ENCODE data around the gene RPP21. TPM values are rescaled to one million over a fixed set of nuclear protein-coding genes. Genes with fewer than 3 reads are reported as not detected.

Gene RPP21
- total RNA-seq, 1 donor from 2014 or later: 38.0 TPM

GRCh38 chr6:30349421-30350177 is 4.6 kb downstream of the RPP21 start:
- H3K4me1 ChIP-seq: peaks cover 4% of the 10 kb centered on the region
- TF ChIP-seq EZH2phosphoT487 (IDR thresholded peaks at IDR 0.05): no peak
- H3K4me3 Mint-ChIP-seq: no peak overlapping the region
- no peak overlapping the region for H3K27ac ChIP-seq
- no peaks in the 10 kb centered on the region for H3F3A ChIP-seq (ENCODE audit: low read depth)
- H3K36me3 Mint-ChIP-seq: peaks cover 4% of the 10 kb centered on the region
- H3K4me1 Mint-ChIP-seq: peaks cover 10% of the 10 kb centered on the region
- no peaks in the 10 kb centered on the region for H3K9me3 Mint-ChIP-seq
- H3K9ac ChIP-seq: no peak overlapping the region
- H4K20me1 ChIP-seq (ENCODE audit: low read depth): no peaks in the 10 kb centered on the region
- peaks cover 6% of the 10 kb centered on the region for H3K79me2 ChIP-seq (ENCODE audit: low read depth)
- no peak for DNase-seq (ENCODE audit: low spot score)
- no peaks in the 10 kb centered on the region for H3K27me3 ChIP-seq
- no peak overlapping the region for H3K27ac Mint-ChIP-seq
- no peak overlapping the region for H2AFZ ChIP-seq (replicated peaks)
- no peaks in the 10 kb centered on the region for H3K9me3 ChIP-seq (ENCODE audit: low read depth)
- H3K4me3 ChIP-seq: no peak overlapping the region
- H3K4me2 ChIP-seq: no peak overlapping the region
- H3K36me3 ChIP-seq: no peaks in the 10 kb centered on the region
- H3K27me3 Mint-ChIP-seq (ENCODE audit: insufficient read depth, low read depth): no peaks in the 10 kb centered on the region

- Mint-ChIP-seq H3K36me3 (peaks cover 4% of the 10 kb centered on the region), H3K4me1 (peaks cover 8% of the 10 kb centered on the region), H3K27me3 (ENCODE audit: insufficient read depth, low read depth) (no peaks in the 10 kb centered on the region), H3K27ac (no peak overlapping the region), H3K9me3 (no peaks in the 10 kb centered on the region), H3K4me3 (no peak overlapping the region)
- peaks cover 4% of the 10 kb centered on the region for H3K4me1 ChIP-seq
- no peak overlapping the region for H3K4me2 ChIP-seq
- TF ChIP-seq EZH2 (IDR thresholded peaks at IDR 0.05) (no peak), CTCF (IDR thresholded peaks at IDR 0.05) (no peak), EZH2phosphoT487 (IDR thresholded peaks at IDR 0.05) (no peak)
- no peaks in the 10 kb centered on the region for H3K27me3 ChIP-seq
- no peak overlapping the region for H3K9ac ChIP-seq
- H3K36me3 ChIP-seq: no peaks in the 10 kb centered on the region
- no peak for DNase-seq (ENCODE audit: low spot score)
- no peak overlapping the region for H2AFZ ChIP-seq (replicated peaks)
- H3K9me3 ChIP-seq (ENCODE audit: low read depth): no peaks in the 10 kb centered on the region
- H4K20me1 ChIP-seq (ENCODE audit: low read depth): no peaks in the 10 kb centered on the region
- H3K79me2 ChIP-seq (ENCODE audit: low read depth): peaks cover 5% of the 10 kb centered on the region
- no peak overlapping the region for H3K27ac ChIP-seq
- no peaks in the 10 kb centered on the region for H3F3A ChIP-seq (ENCODE audit: low read depth)
- H3K4me3 ChIP-seq: no peak overlapping the region
Measured at GRCh38 chr6:30350524-30350923, 5.6 kb downstream of the RPP21 start.

- no peak for TF ChIP-seq EZH2phosphoT487 (IDR thresholded peaks at IDR 0.05)
- TF ChIP-seq CTCF (IDR thresholded peaks at IDR 0.05): no peak
- no peak for TF ChIP-seq EZH2 (IDR thresholded peaks at IDR 0.05)
- H3K4me1 Mint-ChIP-seq: peaks cover under 1% of the 10 kb centered on the region
- no peak overlapping the region for H3K4me2 ChIP-seq
- H3K79me2 ChIP-seq (ENCODE audit: low read depth): no peaks in the 10 kb centered on the region
- no peak overlapping the region for H3K4me3 ChIP-seq
- peaks cover 5% of the 10 kb centered on the region for H3K27me3 Mint-ChIP-seq (ENCODE audit: insufficient read depth, low read depth)
- H3K9ac ChIP-seq: no peak overlapping the region
- no peak overlapping the region for H3K27ac Mint-ChIP-seq
- H3K36me3 Mint-ChIP-seq: no peaks in the 10 kb centered on the region
- no peak overlapping the region for H3K27ac ChIP-seq
- H3K27me3 ChIP-seq: no peaks in the 10 kb centered on the region
- H3K9me3 Mint-ChIP-seq: no peaks in the 10 kb centered on the region
- H3K36me3 ChIP-seq: no peaks in the 10 kb centered on the region
- H4K20me1 ChIP-seq (ENCODE audit: low read depth): no peaks in the 10 kb centered on the region
- no peaks in the 10 kb centered on the region for H3K4me1 ChIP-seq
- no peaks in the 10 kb centered on the region for H3K9me3 ChIP-seq (ENCODE audit: low read depth)
- no peak overlapping the region for H3K4me3 Mint-ChIP-seq
- no peak for DNase-seq (ENCODE audit: low spot score)
- H2AFZ ChIP-seq (replicated peaks): no peak overlapping the region
- no peaks in the 10 kb centered on the region for H3F3A ChIP-seq (ENCODE audit: low read depth)
Measured at GRCh38 chr6:30352550-30352949, 7.6 kb downstream of the RPP21 start.

- H3K4me1 Mint-ChIP-seq: peaks cover 3% of the 10 kb centered on the region
- no peak for TF ChIP-seq CTCF (IDR thresholded peaks at IDR 0.05)
- no peak for TF ChIP-seq EZH2 (IDR thresholded peaks at IDR 0.05)
- no peak for TF ChIP-seq EZH2phosphoT487 (IDR thresholded peaks at IDR 0.05)
- peaks cover 22% of the 10 kb centered on the region for H3K27me3 Mint-ChIP-seq (ENCODE audit: insufficient read depth, low read depth)
- H3K27ac Mint-ChIP-seq: no peak overlapping the region
- no peaks in the 10 kb centered on the region for H3K9me3 Mint-ChIP-seq
- no peak overlapping the region for H3K4me3 ChIP-seq
- no peak overlapping the region for H3K4me2 ChIP-seq
- no peaks in the 10 kb centered on the region for H3K79me2 ChIP-seq (ENCODE audit: low read depth)
- no peaks in the 10 kb centered on the region for H4K20me1 ChIP-seq (ENCODE audit: low read depth)
- peak overlapping the region; percentile 44 for H2AFZ ChIP-seq (replicated peaks)
- no peak overlapping the region for H3K27ac ChIP-seq
- peak overlapping the region; percentile 46 for H3K9ac ChIP-seq
- no peak overlapping the region for H3K4me3 Mint-ChIP-seq
- H3F3A ChIP-seq (ENCODE audit: low read depth): no peaks in the 10 kb centered on the region
- no peaks in the 10 kb centered on the region for H3K4me1 ChIP-seq
- H3K27me3 ChIP-seq: peaks cover 26% of the 10 kb centered on the region
- no peak for DNase-seq (ENCODE audit: low spot score)
- H3K36me3 Mint-ChIP-seq: no peaks in the 10 kb centered on the region
- no peaks in the 10 kb centered on the region for H3K36me3 ChIP-seq
- no peaks in the 10 kb centered on the region for H3K9me3 ChIP-seq (ENCODE audit: low read depth)
Measured at GRCh38 chr6:30355281-30355680, 10.3 kb downstream of the RPP21 start.
